Ectodermal cell (in vitro differentiated cells): ENCODE results near the gene PIP4P1.

Experiments
- H3K27ac ChIP-seq: 2 replicates; pipeline ENCODE4 v1.7.0; 2013; ENCODE audit warnings: mild to moderate bottlenecking, low read depth, low read length; ENCODE audit not compliant: insufficient read depth, poor library complexity, severe bottlenecking
- H3K27me3 ChIP-seq: 2 replicates; pipeline ENCODE4 v1.7.0; 2013; ENCODE audit warnings: mild to moderate bottlenecking, low read length; ENCODE audit not compliant: insufficient read depth, control insufficient read depth, poor library complexity, severe bottlenecking
- H3K36me3 ChIP-seq: one replicate; pipeline ENCODE4 v1.7.0; 2013; ENCODE audit warnings: low read length; ENCODE audit not compliant: control insufficient read depth, insufficient read depth
- H3K4me1 ChIP-seq: one replicate; pipeline ENCODE4 v1.7.0; 2013; ENCODE audit warnings: low read length; ENCODE audit not compliant: control insufficient read depth, insufficient read depth
- H3K4me3 ChIP-seq: 2 replicates; pipeline ENCODE4 v1.7.0; 2013; ENCODE audit warnings: low read depth, low read length, control low read depth; ENCODE audit not compliant: insufficient read depth
- H3K9me3 ChIP-seq: 2 replicates; pipeline ENCODE4 v1.7.0; 2013; ENCODE audit warnings: mild to moderate bottlenecking, low read length, moderate library complexity; ENCODE audit not compliant: control insufficient read depth
- WGBS, 2 experiments: methylation state at CpG; one replicate each; pipeline ENCODE4 v1.1.7; 2013; ENCODE audit warnings: missing lambda C conversion rate in 2 of 2; 5-methylcytosine and 5-hydroxymethylcytosine counted together

PIP4P1 gene

DNA sequence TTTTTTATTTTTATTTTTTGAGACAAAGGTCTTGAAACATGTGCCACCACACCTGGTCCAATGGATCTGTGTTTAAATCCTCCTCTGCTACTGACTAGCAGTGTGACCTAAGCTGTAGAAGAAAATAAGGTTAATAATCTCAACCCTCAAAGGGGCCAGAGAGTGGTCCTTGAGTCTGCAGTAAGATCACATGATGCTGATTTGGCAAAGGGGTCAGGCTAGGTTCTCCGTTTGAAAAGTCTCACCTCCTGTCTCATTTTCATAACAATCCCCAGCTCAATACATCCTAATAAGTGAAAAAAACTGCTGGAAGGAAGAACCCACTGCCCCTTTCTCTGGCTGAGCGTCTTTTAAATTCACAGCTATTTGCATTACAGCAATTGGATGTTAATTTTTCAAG lies 40.0 kb downstream of the PIP4P1 start:
- no peak overlapping the region for H3K27ac ChIP-seq
- H3K27me3 ChIP-seq = no peaks in the 10 kb centered on the region
- 18 to 23% methylated on average over 2 of the region's 2 CpGs for WGBS, 2 experiments
- no peak overlapping the region for H3K4me3 ChIP-seq
- H3K9me3 ChIP-seq = no peaks in the 10 kb centered on the region
- no peaks in the 10 kb centered on the region for H3K36me3 ChIP-seq
- H3K4me1 ChIP-seq = no peaks in the 10 kb centered on the region

DNA sequence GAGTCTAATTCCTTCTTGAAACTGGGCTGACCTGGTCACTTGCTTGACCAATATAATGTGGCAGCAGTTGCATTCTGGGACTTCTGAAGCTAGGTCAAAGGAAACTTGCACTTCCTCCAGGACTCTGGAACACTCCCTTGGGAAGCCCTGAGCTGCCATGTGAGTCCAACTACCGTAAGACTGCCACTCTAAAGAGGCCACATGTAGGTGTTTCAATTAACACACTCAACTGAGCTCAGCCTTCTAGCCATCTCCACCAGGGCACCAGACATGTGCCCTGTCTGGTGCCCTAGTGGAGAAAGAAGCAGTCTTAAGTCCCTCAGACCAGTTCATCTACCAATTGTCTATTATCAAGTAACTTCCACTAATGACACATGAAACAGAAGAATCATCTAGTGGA lies 41.8 kb downstream of the PIP4P1 start:
- Histone ChIP-seq H3K27me3 (no peaks in the 10 kb centered on the region), H3K4me3 (no peak overlapping the region), H3K36me3 (no peaks in the 10 kb centered on the region), H3K4me1 (no peaks in the 10 kb centered on the region), H3K27ac (no peak overlapping the region), H3K9me3 (no peaks in the 10 kb centered on the region)
- 89 to 90% methylated on average over 1 of the region's 1 CpG for WGBS, 2 experiments

DNA sequence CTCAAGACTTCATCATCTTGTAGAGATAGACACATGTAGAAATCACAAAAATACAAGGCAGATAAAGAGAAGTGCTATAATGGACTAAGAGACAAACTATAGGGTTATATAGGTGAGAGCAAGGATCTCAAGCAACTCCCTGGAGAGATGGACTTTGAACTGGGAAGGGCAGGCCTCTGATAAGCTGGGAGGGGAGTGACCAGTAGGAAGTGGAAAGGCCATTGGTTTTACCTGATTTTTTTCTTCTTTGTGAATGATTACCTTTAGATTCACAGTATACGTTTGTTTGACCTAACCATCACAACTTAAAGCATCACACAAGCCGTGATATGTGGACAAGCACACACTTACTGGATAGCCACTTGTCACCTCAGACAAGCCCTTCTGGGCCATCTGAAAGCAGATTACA lies 42.7 kb downstream of the PIP4P1 start:
- H3K27me3 ChIP-seq = no peaks in the 10 kb centered on the region
- H3K9me3 ChIP-seq = no peaks in the 10 kb centered on the region
- H3K36me3 ChIP-seq = no peaks in the 10 kb centered on the region
- no peak overlapping the region for H3K27ac ChIP-seq
- no peak overlapping the region for H3K4me3 ChIP-seq
- peaks cover 4% of the 10 kb centered on the region for H3K4me1 ChIP-seq
- WGBS, 2 experiments = 89 to 93% methylated on average over 2 of the region's 2 CpGs

DNA sequence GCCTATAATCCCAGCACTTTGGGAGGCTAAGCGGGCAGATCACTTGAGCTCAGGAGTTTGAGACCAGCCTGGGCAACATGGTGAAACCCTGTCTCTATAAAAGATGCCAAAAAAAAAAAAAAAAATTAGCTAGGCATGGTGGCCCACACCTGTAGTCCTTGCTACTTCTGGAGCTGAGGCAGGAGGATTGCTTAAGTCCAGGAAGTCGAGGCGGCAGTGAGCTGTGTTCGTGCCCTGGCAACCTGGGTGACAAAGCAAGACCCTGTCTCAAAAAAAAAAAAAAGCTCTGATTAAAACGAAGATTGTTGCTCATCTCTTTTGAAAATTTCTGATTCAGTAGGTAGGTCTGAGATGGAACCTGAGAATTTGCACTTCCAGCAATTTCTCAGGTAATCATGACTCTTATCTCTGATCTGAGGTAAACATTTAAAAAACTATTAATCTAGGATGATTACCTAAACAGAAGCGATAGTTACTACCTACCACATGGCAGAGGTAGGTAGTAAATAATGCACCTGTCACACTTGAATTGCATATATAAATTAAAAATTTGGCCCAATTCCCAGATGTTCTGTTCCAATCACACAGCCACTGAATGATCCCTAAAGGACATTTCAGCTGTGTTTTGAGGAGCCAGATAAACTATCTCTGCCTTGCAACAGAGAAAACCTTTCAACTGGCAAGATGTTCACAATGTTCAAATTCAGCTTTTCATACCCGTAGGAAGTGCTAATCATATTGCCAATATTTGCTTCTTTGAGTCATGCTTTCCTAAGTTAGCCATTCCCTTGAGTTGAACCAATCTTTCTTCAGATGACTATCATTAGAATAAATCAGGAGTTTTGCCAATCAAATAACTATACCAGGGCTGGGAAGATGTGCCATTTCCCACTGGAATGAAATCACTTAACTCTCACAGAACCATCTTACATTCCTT lies 43.7 kb downstream of the PIP4P1 start:
- Histone ChIP-seq H3K4me3 (no peak overlapping the region), H3K27me3 (no peaks in the 10 kb centered on the region), H3K27ac (no peak overlapping the region), H3K36me3 (no peaks in the 10 kb centered on the region), H3K9me3 (no peaks in the 10 kb centered on the region), H3K4me1 (peaks cover 4% of the 10 kb centered on the region)
- 87 to 93% methylated on average over 6 to 7 of the region's 7 CpGs for WGBS, 2 experiments

DNA sequence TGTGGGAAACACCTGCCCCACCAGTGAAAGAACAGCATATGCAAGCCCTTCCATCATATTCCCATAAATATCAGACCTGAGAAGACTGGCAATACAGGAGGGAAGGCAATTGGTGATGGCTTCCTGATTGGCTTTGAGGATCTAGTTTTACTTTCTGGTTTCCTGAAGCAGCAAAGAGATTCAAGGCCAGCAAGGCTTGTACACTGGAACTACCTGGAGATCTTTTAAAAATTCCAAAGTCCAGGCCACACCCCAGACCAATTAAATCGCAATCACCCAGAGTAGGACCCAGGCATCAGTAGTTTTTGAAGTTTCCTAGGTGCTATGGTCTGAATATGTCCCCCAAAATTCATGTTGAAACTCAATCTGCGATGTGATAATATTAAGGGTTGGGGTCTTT lies 45.0 kb downstream of the PIP4P1 start:
- H3K27me3 ChIP-seq = no peaks in the 10 kb centered on the region
- no peak overlapping the region for H3K27ac ChIP-seq
- H3K4me3 ChIP-seq = no peak overlapping the region
- H3K4me1 ChIP-seq = peaks cover 4% of the 10 kb centered on the region
- H3K36me3 ChIP-seq = no peaks in the 10 kb centered on the region
- 100% methylated on average over 2 of the region's 2 CpGs for WGBS, 2 experiments
- no peaks in the 10 kb centered on the region for H3K9me3 ChIP-seq

DNA sequence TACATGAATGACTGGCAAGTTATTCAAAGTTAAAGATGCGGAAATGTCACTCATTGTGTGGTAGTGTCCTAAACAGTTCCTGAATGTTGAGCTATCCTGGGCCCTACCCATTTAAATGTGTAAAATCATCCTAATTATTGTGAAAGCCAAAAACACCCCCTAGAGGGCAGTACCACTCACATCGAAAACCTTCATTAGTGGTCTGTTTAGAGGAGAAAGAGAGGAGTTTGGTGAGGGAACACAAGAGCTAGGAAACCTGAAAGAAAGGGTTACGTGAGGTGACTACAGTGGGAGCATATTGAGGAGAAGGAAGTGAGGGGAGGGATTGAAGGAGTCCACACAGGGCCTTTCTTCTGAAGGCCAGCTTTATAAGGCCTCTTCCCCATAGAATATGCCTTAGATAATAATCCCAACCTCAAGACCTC lies 45.4 kb downstream of the PIP4P1 start:
- H3K36me3 ChIP-seq = no peaks in the 10 kb centered on the region
- WGBS, 2 experiments = 41 to 61% methylated on average over 3 of the region's 3 CpGs
- H3K9me3 ChIP-seq = no peaks in the 10 kb centered on the region
- H3K27me3 ChIP-seq = no peaks in the 10 kb centered on the region
- H3K27ac ChIP-seq = no peak overlapping the region
- H3K4me3 ChIP-seq = no peak overlapping the region
- H3K4me1 ChIP-seq = peaks cover 4% of the 10 kb centered on the region

DNA sequence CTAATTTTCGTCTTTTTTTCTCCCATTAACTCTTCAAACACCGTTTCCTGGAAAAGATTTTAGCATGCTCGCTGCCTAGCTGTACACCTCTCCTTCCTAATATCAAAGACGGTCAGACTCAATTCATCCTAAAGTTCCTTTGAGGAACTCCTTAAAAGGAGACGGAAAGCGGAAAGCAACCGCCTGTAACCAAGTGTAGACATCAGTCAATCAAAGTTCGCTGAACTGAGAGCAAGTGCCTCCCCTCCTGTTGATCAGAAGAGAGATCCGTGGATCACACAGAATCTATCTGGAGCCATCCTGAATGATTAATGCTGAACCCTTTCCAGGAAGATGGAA lies 47.5 kb downstream of the PIP4P1 start:
- Histone ChIP-seq H3K27me3 (no peaks in the 10 kb centered on the region), H3K9me3 (no peaks in the 10 kb centered on the region), H3K4me3 (peak overlapping the region; percentile 89), H3K36me3 (no peaks in the 10 kb centered on the region), H3K27ac (no peak overlapping the region), H3K4me1 (peaks cover 4% of the 10 kb centered on the region)
- 4% methylated on average over 9 of the region's 9 CpGs for WGBS, 2 experiments

DNA sequence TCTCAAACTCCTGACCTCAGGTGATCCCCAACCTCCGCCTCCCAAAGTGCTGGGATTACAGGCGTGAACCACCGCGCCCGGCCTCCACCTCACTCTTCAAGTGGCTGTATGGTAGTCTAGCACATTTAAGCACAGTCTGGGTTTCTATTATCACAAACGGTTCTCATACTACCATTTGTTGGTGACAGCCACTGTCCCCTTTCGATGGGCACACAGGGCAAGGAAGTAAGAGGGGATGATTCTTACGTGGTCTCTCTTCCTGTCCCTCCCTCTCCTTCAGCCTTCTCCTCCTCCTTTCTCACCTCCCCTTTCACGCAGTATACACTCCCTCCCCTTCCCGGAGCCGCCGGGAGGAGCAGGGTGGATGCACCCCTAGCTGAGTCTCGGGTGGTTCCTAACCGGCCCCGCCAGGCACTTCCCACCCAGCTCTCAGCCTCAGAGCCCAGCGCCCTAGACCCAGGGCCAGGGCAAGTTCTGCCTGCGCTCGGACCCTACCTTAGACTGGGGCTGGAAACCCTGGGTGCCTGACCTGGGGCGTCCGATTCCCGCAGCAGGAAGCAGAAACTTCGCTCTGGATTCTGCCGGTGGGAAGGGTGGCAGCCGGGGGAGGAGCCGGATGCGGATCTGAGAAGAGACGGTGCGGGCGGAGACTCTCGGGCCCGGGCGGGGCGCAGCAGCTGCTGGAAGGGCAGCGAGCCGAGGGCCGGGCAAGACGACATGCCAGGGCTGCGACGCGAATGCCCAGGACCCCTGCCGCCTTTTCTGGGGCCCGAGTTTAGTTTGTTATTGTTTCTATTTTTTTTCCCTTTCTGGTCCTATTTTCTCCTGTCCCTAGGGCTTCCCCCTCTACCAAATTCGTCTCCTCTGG lies 48.1 kb downstream of the PIP4P1 start, which contains the start of gene TEP1:
TEP1 (minus strand) TSS at position 626 of the 868 bp plus-strand sequence. CDS start 5,062 bp downstream, outside the sequence.
- H3K9me3 ChIP-seq = no peaks in the 10 kb centered on the region
- H3K27me3 ChIP-seq = no peaks in the 10 kb centered on the region
- H3K27ac ChIP-seq = peak within 1 kb of the TSS; percentile 78
- 0 to 1% methylated on average over 43 of the region's 43 CpGs for WGBS, 2 experiments
- H3K4me1 ChIP-seq = peaks cover 4% of the 10 kb centered on the region
- peak within 1 kb of the TSS; percentile 89 for H3K4me3 ChIP-seq
- H3K36me3 ChIP-seq = no peaks in the 10 kb centered on the region

DNA sequence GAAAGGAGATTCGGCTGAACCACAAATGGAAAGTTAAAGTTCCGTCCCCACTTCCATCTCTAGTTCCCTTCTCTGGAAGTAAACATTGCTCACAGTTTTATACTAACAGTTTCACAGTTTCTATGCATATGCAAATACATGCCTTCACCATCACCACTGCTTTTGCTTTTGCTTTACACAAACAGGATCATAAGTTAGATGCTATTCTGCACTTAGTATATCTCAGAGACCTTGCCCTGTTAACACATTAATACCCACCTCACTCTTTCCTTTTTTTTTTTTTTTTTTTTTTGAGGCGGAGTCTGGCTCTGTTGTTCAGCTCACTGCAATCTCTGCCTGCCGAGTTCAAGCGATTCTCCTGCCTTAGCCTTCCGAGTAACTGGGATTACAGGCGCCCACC lies 48.8 kb downstream of the PIP4P1 start:
- Histone ChIP-seq H3K9me3 (no peaks in the 10 kb centered on the region), H3K4me3 (peak overlapping the region; percentile 89), H3K4me1 (peaks cover 4% of the 10 kb centered on the region), H3K27ac (no peak overlapping the region), H3K36me3 (peaks cover 5% of the 10 kb centered on the region), H3K27me3 (no peaks in the 10 kb centered on the region)
- 14 to 19% methylated on average over 6 to 7 of the region's 7 CpGs for WGBS, 2 experiments

DNA sequence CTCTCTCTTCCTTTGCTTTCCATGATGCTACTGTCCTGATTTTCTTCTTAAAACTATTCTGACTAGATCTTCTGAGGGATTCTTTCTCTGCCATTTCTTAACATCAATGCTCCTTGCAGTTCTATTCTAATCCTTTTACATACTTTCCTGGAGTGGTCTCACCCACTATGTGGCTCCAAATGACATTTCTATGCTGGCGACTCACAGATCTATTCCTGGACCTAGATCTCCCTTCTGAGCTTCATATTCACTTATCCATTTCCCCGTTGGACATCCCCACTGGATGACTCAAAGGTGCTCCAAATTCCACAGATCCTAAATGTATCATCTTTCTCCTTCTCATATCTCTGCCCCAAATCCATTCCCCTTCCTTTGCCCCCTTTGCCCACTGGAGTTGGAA lies 52.0 kb downstream of the PIP4P1 start:
- Histone ChIP-seq H3K27ac (no peak overlapping the region), H3K4me3 (no peak overlapping the region), H3K9me3 (no peaks in the 10 kb centered on the region), H3K27me3 (no peaks in the 10 kb centered on the region), H3K4me1 (peaks cover 4% of the 10 kb centered on the region), H3K36me3 (peaks cover 9% of the 10 kb centered on the region)
- 93 to 94% methylated on average over 2 of the region's 2 CpGs for WGBS, 2 experiments
